T47D (cell line): ENCODE measurements around the gene CGNL1.

ENCODE experiments used
- DNase-seq, 2 experiments: peaks; one replicate each; pipeline versions ENCODE4 v3.0.0 to v3.0.0-alpha.2; 2011 to 2012; ENCODE audit warnings: low read depth in 1 of 2, low spot score in 1 of 2
- JUND ChIP-seq: IDR thresholded peaks from 2 replicates; pipeline ENCODE4 v1.6.1; 2012; ENCODE audit warnings: low read depth
- in situ Hi-C: cut with HindIII; loops from 2 replicates; pipeline ENCODE4 v1.10.0; 2016; ENCODE audit warnings: low sequenced_read_pairs, low pct_unique_long_range_greater_than_20kb

Gene CGNL1

DNA sequence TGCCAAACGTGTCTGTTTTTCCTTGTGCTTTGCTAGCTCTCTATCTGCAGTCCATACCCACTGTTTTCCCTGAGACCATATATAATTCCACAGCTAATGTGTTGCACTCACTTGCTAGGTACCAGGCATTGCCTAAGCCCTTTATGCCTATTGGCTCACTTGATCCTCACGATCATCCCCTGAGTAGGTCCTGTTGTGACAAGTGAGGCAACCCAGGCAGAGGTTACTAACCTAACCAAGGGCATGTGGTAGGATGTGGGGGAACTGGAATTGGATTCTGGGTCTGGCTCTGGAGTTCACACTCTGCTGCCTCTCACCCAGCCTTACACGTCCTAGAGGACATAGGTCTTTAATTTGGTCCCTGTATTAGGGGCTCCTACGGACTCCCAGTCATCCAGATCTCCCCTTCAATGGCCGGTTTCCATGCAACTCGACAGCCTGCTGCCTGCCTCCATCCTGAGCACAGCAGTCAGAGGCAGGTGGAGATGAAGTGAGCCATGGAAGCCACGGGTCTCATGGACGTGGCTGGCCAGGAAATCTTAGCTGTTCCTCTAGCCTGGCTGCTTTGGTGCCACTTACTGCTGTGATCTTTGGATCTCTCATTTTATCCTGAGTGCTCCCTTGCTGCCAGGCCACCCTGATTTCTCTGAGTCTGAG, 176.5 kb downstream of the CGNL1 start:
- in situ Hi-C loops, result no loop called here
- TF ChIP-seq JUND, result no peak

DNA sequence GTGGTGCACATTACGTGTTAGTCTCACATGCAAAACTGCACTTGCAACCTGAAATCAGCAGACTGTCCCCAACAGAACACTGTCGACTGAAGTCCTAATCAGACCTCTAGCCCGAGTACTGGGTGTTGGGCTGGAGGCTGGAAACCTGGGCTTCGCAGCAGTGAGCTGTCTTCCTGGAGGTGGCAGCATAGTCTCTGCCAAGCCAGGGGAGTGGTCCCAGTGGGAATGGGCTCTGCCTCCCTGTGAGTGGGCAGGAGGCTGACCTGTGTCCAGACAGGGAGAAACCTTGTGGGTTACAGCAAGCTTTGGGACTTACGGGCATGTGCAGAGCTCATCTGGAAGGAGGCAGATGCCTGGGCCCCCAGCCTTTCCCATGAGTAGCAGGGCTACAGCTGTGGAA, 177.2 kb downstream of the CGNL1 start:
- in situ Hi-C loops, result no loop called here
- TF ChIP-seq JUND, result no peak
- DNase-seq, result no peak

More for the DNA sequence above, 176.5 kb downstream of the CGNL1 start:
- no peak for DNase-seq

- in situ Hi-C loops, result no loop called here
Measured at GRCh38 chr15:57554063-57554811, 177.9 kb downstream of the CGNL1 start.

DNA sequence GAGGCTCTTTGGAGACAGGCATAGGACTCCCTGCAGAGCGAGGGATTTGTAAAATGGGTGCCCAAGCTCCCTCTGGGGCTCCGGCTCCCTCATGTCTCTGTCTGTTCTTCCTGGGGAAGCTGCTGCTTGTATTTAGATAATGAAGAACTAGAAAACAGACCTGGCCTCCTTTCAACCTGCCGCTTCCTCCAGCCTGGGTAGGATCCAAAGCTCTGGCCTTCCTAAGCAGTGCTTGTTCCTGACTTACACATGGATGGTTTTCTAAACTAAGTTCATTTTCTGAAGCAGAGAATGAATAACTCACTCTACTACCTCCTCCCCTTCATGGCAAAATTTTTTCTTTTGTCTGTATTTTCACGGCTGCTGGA, 178.5 kb downstream of the CGNL1 start:
- in situ Hi-C loops, result no loop called here
- DNase-seq, result no peak
- TF ChIP-seq JUND, result no peak

More at GRCh38 chr15:57554063-57554811, 177.9 kb downstream of the CGNL1 start:
- DNase-seq, result no peak
- no peak for TF ChIP-seq JUND

DNA sequence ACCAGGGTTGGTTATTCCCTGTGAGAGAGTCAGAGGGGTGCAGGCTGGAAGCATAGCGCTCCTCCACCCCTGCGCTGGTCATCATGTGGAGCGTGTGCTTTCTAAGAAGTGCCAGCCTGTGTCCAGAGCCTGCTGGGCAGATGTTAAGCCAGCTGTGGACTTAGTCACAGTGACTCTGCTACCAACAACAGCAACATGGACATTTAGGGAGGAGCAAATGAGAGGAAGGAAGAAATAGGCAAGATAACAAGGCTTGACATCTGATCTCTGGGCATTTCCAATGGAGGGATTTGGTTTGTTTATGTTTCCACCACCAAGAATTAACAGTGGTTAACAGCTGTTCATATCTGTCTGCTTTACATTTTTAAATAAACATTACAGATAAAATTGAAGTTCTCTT, 179.0 kb downstream of the CGNL1 start:
- in situ Hi-C loops, result no loop called here
- TF ChIP-seq JUND, result no peak
- no peak for DNase-seq

GRCh38 chr15:57556040-57556439, 179.7 kb downstream of the CGNL1 start:
- TF ChIP-seq JUND, result no peak
- in situ Hi-C loops, result no loop called here

GRCh38 chr15:57557267-57557666, 181.0 kb downstream of the CGNL1 start:
- DNase-seq, result no peak
- no peak for TF ChIP-seq JUND
- in situ Hi-C loops, result no loop called here

More at GRCh38 chr15:57556040-57556439, 179.7 kb downstream of the CGNL1 start:
- DNase-seq, result no peak

GRCh38 chr15:57557810-57558209, 181.5 kb downstream of the CGNL1 start:
- in situ Hi-C loops, result no loop called here

DNA sequence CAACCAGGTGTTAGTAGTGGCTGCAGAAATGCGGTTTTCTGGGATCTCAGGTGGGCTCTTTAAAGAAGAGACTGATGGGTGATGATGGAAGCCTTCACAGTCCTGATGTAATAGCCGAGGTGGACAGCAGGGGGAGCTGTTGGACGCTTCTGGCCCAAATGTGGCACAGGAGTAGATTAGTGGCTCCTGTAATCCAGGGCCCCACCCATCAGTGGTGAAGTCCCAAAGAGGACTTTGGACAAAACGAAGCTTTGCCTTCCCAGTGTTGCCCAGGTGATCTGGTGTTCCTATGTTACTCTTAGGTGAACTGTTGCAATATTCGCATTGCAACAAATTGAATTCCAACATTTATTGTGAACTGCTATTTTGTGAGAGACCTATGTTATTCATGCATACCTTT, 183.6 kb downstream of the CGNL1 start:
- in situ Hi-C loops, result no loop called here
- no peak for TF ChIP-seq JUND
- DNase-seq, result peak; percentile 30 to 77

More at GRCh38 chr15:57557810-57558209, 181.5 kb downstream of the CGNL1 start:
- no peak for DNase-seq
- TF ChIP-seq JUND, result no peak

DNA sequence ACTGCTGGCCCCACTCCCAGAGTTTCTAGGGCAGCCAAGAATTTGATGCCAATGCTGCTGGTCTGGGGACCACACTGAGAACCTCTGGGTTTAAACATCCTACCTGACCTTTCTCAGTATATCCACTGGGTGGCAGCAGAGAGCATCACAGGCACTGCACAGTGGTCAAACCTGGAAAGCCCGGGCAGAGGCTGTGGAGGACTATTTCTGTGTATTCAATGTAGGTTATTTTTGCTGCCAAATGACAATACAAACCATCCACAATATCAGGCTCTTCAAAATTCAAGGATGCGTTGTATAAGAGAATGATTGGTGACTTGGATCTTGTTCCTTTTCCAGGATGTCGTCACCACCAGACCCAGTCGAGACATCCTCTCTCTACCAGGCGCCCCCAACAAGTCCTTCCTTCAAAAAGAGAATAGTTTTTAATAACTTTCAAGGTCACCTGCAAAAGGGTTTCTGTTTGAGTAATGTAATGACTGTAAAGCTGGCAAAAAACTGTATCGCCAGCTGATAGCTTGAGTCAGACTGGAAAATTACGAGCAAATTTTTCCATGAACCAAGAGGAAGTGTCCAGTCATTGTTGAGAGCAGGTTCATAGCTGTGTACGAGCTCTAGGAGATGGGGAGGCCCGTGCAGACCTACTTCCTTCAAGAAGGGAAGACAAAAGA, 184.9 kb downstream of the CGNL1 start:
- in situ Hi-C loops, result no loop called here
- DNase-seq, result peak; percentile 20 to 81
- TF ChIP-seq JUND, result no peak

GRCh38 chr15:57562196-57562769, 186.0 kb downstream of the CGNL1 start:
- no peak for DNase-seq
- TF ChIP-seq JUND, result no peak
- in situ Hi-C loops, result no loop called here

DNA sequence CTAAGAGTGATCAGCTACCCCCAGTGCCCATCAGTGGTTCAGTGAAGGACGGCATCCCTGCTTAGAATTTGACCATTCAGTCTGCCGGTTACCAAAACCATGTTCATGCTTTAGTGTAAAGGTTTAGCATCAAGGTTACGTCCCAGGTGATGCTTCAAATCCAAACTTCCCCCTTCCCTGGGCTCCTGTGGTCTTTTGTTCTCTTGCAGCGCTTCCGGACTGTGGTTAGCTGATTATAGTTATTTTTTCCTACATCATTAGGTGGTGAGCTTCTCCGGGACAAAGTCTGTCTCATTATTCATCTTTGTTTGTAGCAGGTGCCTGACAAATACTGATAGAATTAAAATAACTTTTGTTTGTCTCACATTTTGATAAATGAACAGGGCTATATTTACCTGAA, 187.1 kb downstream of the CGNL1 start:
- no peak for TF ChIP-seq JUND
- in situ Hi-C loops, result no loop called here
- no peak for DNase-seq

DNA sequence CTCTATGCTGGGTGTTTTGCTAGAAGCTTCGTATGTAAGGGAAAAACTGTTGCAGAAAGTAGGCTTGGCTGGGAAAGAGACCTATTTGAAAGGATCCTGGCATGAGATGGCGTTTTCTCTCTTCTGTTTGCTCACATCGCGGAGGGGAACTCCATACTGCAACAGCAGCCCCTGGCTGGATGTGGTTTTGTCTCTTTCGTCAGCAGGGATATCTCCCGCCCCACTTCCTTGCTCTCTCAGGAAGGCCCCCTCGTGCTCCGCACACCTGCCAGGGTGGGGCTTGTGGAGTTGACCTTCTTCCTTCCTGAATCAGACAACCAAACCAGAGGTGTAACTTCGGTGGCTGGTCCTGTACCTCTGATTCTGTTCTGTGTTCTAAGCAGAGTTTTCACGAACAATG, 189.0 kb downstream of the CGNL1 start:
- TF ChIP-seq JUND, result no peak
- in situ Hi-C loops, result no loop called here

More for the DNA sequence above, 189.0 kb downstream of the CGNL1 start:
- no peak for DNase-seq
